Testis (tissue), 3 donors: ENCODE results near the gene PDGFD. TPM values are rescaled to one million over a fixed set of nuclear protein-coding genes. Genes with fewer than 3 reads are reported as not detected.

Source experiments
- DNase-seq: peaks from one replicate; pipeline ENCODE4 v3.0.0-alpha.2; 2019
- H3K27ac ChIP-seq, 2 donors: fragments of 200-600 bp; sonication (generic); one replicate each; pipeline ENCODE4 v1.5.1; 2019
- H3K27me3 ChIP-seq: fragments of 200-600 bp; sonication (generic); one replicate; pipeline ENCODE4 v1.5.1; 2019
- H3K36me3 ChIP-seq: fragments of 200-600 bp; sonication (generic); one replicate; pipeline ENCODE4 v1.5.1; 2017; ENCODE audit warnings: low read depth; ENCODE audit errors: missing control alignments
- H3K4me1 ChIP-seq: fragments of 200-600 bp; sonication (generic); one replicate; pipeline ENCODE4 v1.5.1; 2019
- H3K4me3 ChIP-seq, 2 donors: fragments of 200-600 bp; sonication (generic); one replicate each; pipeline ENCODE4 v1.5.1; 2017 to 2019
- H3K9me3 ChIP-seq: fragments of 200-600 bp; sonication (generic); one replicate; pipeline ENCODE4 v1.5.1; 2017
- POLR2A ChIP-seq: fragments of 450-650 bp; IDR thresholded peaks from one replicate; pipeline ENCODE4 v1.6.1; 2017; ENCODE audit warnings: antibody characterized with exemption, mild to moderate bottlenecking, moderate library complexity
- WGBS, 2 donors: methylation state at CpG; one replicate each; pipeline ENCODE4 v1.1.5; 2018; 5-methylcytosine and 5-hydroxymethylcytosine counted together
- intact Hi-C: fragments of 100-400 bp; cut with DNase I; formaldehyde crosslinking; loops from one replicate; pipeline ENCODE4 v1.15.1; 2023; ENCODE audit warnings: low total_unique reads
- polyA plus RNA-seq: library from polyadenylated mRNA; stranded (reverse); fragments of 350-450 nt; fragmentation: Illumina TruSeq; extraction: RNeasy Lipid Tissue Mini Kit (QIAGEN cat#74804); gene quantifications from one replicate; pipeline ENCODE4 v1.2.3, GENCODE V29; 2014; ENCODE audit warnings: low read depth, low replicate concordance; ENCODE audit not compliant: insufficient read depth
- total RNA-seq, 2 donors: library from RNA; depleted of rRNA; stranded (reverse); fragments of >200 nt; gene quantifications; one replicate each; pipeline ENCODE4 v1.2.3, GENCODE V29; 2016
- TF ChIP-seq, protein P1 (sequence below), 3 experiments: fragments of 450-650 bp in 2 of 3; fragments of 200-600 bp in 1 of 3; sonication (generic) in 1 of 3; IDR thresholded peaks; one replicate each; pipeline ENCODE4 v1.5.1; 2016 to 2019; ENCODE audit warnings: antibody characterized with exemption in 3 of 3, mild to moderate bottlenecking in 2 of 3, moderate library complexity in 1 of 3

Gene PDGFD
- total and polyA plus RNA-seq, 3 donors from 2014 or later = 6.0 to 8.1 (median 8.0) TPM

DNA sequence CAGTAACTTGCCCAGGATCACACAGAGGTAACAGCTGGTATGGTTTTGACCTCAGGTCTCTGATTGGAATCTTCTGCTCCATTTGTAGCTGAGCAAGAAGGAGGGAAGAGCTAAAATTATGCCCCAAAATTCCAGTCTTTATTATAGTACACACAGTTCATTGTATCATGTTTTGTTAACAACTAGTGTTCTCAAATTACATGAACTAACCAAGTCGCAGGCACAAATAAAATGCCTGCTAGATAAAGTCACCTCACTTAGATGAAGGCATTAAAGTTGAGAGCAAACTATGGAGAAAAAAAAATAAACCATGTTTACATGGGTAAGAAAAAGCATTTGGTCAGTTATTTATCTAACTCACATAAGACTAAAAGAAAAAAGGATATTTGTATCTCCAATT is 58.8 kb downstream of the PDGFD start:
- intact Hi-C loops = no loop called here
- Histone ChIP-seq H3K4me3 (no peak overlapping the region), H3K27ac (no peak overlapping the region), H3K9me3 (no peaks in the 10 kb centered on the region), H3K36me3 (no peaks in the 10 kb centered on the region), H3K27me3 (no peaks in the 10 kb centered on the region), H3K4me1 (no peaks in the 10 kb centered on the region)
- 53 to 63% methylated on average over 1 of the region's 1 CpG for WGBS, 2 donors
- TF ChIP-seq POLR2A = no peak
- TF ChIP-seq, protein P1, sequence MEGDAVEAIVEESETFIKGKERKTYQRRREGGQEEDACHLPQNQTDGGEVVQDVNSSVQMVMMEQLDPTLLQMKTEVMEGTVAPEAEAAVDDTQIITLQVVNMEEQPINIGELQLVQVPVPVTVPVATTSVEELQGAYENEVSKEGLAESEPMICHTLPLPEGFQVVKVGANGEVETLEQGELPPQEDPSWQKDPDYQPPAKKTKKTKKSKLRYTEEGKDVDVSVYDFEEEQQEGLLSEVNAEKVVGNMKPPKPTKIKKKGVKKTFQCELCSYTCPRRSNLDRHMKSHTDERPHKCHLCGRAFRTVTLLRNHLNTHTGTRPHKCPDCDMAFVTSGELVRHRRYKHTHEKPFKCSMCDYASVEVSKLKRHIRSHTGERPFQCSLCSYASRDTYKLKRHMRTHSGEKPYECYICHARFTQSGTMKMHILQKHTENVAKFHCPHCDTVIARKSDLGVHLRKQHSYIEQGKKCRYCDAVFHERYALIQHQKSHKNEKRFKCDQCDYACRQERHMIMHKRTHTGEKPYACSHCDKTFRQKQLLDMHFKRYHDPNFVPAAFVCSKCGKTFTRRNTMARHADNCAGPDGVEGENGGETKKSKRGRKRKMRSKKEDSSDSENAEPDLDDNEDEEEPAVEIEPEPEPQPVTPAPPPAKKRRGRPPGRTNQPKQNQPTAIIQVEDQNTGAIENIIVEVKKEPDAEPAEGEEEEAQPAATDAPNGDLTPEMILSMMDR (IDR thresholded peaks at IDR 0.05) = no peak
- no peak for DNase-seq

DNA sequence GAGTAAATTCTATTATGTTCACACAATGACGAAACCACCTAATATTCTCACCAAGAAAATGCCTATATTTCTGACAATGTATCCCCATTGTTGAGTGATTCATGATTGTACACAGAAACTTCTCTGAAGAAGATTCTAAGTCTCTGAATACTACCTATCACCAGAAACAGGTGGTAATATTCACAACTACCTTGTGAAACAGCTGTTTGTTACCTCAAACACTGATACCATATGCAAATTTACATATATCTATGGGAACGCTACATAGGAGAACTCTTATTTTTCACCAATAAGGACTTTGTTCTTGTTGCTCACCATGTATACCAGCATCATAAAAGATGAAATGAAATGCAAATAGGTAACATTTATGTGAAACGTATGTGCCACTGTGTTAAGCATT is 59.3 kb downstream of the PDGFD start:
- no peak for DNase-seq
- no peaks in the 10 kb centered on the region for H3K9me3 ChIP-seq
- H3K27ac ChIP-seq = no peak overlapping the region
- H3K4me3 ChIP-seq = no peak overlapping the region
- WGBS, 2 donors = 94 to 98% methylated on average over 3 of the region's 3 CpGs
- intact Hi-C loops = no loop called here
- TF ChIP-seq POLR2A = no peak
- TF ChIP-seq, protein P1 (IDR thresholded peaks at IDR 0.05) = no peak
- no peaks in the 10 kb centered on the region for H3K36me3 ChIP-seq
- no peaks in the 10 kb centered on the region for H3K4me1 ChIP-seq
- no peaks in the 10 kb centered on the region for H3K27me3 ChIP-seq

DNA sequence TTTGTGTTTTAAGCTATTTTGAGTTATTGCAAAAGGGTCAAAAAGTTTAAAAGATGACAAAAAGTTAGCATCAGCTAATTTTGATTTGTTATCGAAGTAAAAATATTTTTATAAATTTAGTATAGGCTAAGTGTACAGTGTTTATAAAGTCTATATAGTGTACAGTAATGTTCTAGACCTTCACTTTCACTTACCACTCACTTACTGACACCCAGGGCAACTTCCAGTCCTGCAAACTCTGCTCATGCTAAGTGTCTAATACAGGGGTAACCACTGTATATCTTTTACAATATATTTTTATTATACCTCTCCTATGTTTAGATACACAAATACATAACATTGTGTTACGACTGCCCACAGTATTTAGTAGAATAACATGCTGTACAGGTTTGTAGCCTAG is 59.7 kb downstream of the PDGFD start:
- no peak overlapping the region for H3K4me3 ChIP-seq

DNA sequence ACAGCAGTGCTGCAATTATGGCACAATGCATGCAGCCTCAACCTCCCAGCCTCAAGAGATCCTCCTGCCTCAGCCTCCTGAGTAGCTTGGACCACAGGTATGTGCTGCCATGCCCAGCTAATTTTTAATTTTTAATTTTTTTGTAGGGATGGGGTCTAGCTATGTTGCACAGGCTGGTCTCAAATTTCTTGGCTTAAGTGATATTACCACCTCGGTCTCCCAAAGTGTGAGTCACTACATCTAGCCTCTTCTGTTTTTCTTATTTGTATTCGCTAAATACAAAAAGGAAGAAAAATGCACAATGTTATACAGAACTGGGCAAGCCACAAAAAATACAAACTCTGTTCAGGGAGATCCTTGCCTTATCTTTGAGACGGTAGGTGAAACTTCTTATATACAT is 65.4 kb downstream of the PDGFD start:
- TF ChIP-seq, protein P1 (IDR thresholded peaks at IDR 0.05) = no peak
- no peak for TF ChIP-seq POLR2A
- Histone ChIP-seq H3K36me3 (no peaks in the 10 kb centered on the region), H3K27ac (no peak overlapping the region), H3K4me3 (no peak overlapping the region), H3K4me1 (no peaks in the 10 kb centered on the region), H3K9me3 (no peaks in the 10 kb centered on the region), H3K27me3 (no peaks in the 10 kb centered on the region)
- no peak for DNase-seq
- WGBS, 2 donors = 62 to 71% methylated on average over 3 of the region's 3 CpGs
- intact Hi-C loops = no loop called here

More for the DNA sequence above, 59.7 kb downstream of the PDGFD start:
- intact Hi-C loops = no loop called here
- TF ChIP-seq, protein P1 (IDR thresholded peaks at IDR 0.05) = no peak
- no peak for TF ChIP-seq POLR2A
- H3K4me1 ChIP-seq = no peaks in the 10 kb centered on the region
- DNase-seq = no peak
- H3K36me3 ChIP-seq = no peaks in the 10 kb centered on the region
- no peaks in the 10 kb centered on the region for H3K27me3 ChIP-seq
- no peak overlapping the region for H3K27ac ChIP-seq
- 65 to 93% methylated on average over 2 of the region's 2 CpGs for whole genome bisulfite sequencing, 2 donors
- no peaks in the 10 kb centered on the region for H3K9me3 ChIP-seq

DNA sequence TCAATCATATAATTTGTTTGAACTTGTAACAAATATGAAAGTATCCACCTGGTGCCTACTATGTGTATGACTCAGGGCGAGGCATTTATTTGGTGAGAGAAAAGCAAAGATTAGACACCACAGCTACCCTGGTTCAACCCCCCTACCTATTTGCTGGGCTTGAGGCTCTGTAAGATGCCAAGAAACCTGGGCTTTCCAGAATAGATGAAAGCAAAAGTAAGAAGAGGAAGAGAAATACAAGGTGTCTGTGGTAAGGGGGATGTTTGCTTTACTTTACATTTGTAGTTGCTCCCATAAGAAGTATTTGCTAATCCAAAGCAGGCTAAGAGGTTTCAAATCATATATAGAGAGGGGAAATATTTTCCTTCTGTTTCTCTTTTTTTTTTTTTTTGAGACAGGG is 65.8 kb downstream of the PDGFD start:
- Histone ChIP-seq H3K27me3 (no peaks in the 10 kb centered on the region), H3K9me3 (no peaks in the 10 kb centered on the region), H3K4me1 (no peaks in the 10 kb centered on the region), H3K36me3 (no peaks in the 10 kb centered on the region), H3K4me3 (no peak overlapping the region), H3K27ac (no peak overlapping the region)
- 95 to 100% methylated on average over 1 of the region's 1 CpG for WGBS, 2 donors
- intact Hi-C loops = no loop called here
- DNase-seq = no peak
- TF ChIP-seq, protein P1 (IDR thresholded peaks at IDR 0.05) = no peak
- no peak for TF ChIP-seq POLR2A
